Mesenchymal stem cell (in vitro differentiated cells and primary cell): ENCODE results near the gene PCDH15.

ENCODE experiments used
- DNase-seq: peaks from one replicate; pipeline ENCODE4 v3.0.0-alpha.2; 2013
- H2AFZ ChIP-seq: one replicate; pipeline ENCODE4 v1.6.1; 2013; ENCODE audit warnings: low read depth, mild to moderate bottlenecking, control low read depth, inconsistent platforms, low read length, moderate library complexity
- H2AK5ac ChIP-seq: 2 replicates; pipeline ENCODE4 v1.6.1; 2013; ENCODE audit warnings: low read length, moderate library complexity, mild to moderate bottlenecking, inconsistent platforms; ENCODE audit not compliant: severe bottlenecking
- H2BK120ac ChIP-seq: one replicate; pipeline ENCODE4 v1.6.1; 2013; ENCODE audit warnings: low read depth, mild to moderate bottlenecking, inconsistent platforms, low read length, moderate library complexity
- H2BK12ac ChIP-seq, 2 experiments: one replicate each; pipeline ENCODE4 v1.6.1; 2013; ENCODE audit warnings: inconsistent platforms in 2 of 2, low read length in 2 of 2, mild to moderate bottlenecking in 2 of 2, moderate library complexity in 2 of 2, control low read depth in 1 of 2
- H2BK15ac ChIP-seq: one replicate; pipeline ENCODE4 v1.6.1; 2013; ENCODE audit warnings: mild to moderate bottlenecking, low read depth, inconsistent platforms; ENCODE audit not compliant: poor library complexity, severe bottlenecking
- H2BK5ac ChIP-seq: 2 replicates; pipeline ENCODE4 v1.6.1; 2013; ENCODE audit warnings: low read depth, mild to moderate bottlenecking, low read length, control low read depth, inconsistent platforms; ENCODE audit not compliant: poor library complexity, severe bottlenecking
- H3K14ac ChIP-seq, 2 experiments: one replicate each; pipeline ENCODE4 v1.6.1; 2013; ENCODE audit warnings: inconsistent platforms in 2 of 2, low read length in 2 of 2, control low read depth in 1 of 2, mild to moderate bottlenecking in 1 of 2, moderate library complexity in 1 of 2
- H3K18ac ChIP-seq, 2 experiments: one replicate each; pipeline ENCODE4 v1.6.1; 2013; ENCODE audit warnings: inconsistent platforms in 2 of 2, low read length in 2 of 2, control low read depth in 1 of 2, low read depth in 1 of 2, mild to moderate bottlenecking in 1 of 2
- H3K23ac ChIP-seq, 2 experiments: one replicate each; pipeline ENCODE4 v1.6.1; 2013; ENCODE audit warnings: inconsistent platforms in 2 of 2, low read length in 2 of 2, mild to moderate bottlenecking in 2 of 2, moderate library complexity in 2 of 2, control low read depth in 1 of 2
- H3K27ac ChIP-seq: 2 replicates; pipeline ENCODE4 v1.5.1; 2013; ENCODE audit warnings: mild to moderate bottlenecking, moderate library complexity, low read length, control low read depth, inconsistent platforms; ENCODE audit not compliant: poor library complexity, severe bottlenecking
- H3K27me3 ChIP-seq, 2 experiments: 2 replicates each; pipeline versions ENCODE4 v1.6.1 to v1.7.0; 2013; ENCODE audit warnings: low read length in 2 of 2, mild to moderate bottlenecking in 2 of 2, moderate library complexity in 2 of 2, control low read depth in 1 of 2, inconsistent platforms in 1 of 2; ENCODE audit not compliant: control insufficient read depth in 1 of 2, insufficient read depth in 1 of 2
- H3K36me3 ChIP-seq, 2 experiments: 2 replicates each; pipeline versions ENCODE4 v1.6.1 to v1.7.0; 2013; ENCODE audit warnings: low read length in 2 of 2, control low read depth in 1 of 2, inconsistent platforms in 1 of 2, low read depth in 1 of 2, mild to moderate bottlenecking in 1 of 2; ENCODE audit not compliant: insufficient read depth in 2 of 2, control insufficient read depth in 1 of 2
- H3K4ac ChIP-seq, 2 experiments: one replicate each; pipeline ENCODE4 v1.6.1; 2013; ENCODE audit warnings: inconsistent platforms in 2 of 2, low read length in 2 of 2, mild to moderate bottlenecking in 2 of 2, moderate library complexity in 2 of 2, control low read depth in 1 of 2, low read depth in 1 of 2
- H3K4me1 ChIP-seq: 2 replicates; pipeline ENCODE4 v1.6.1; 2013; ENCODE audit warnings: low read depth, low read length, control low read depth; ENCODE audit not compliant: control insufficient read depth, insufficient read depth
- H3K4me2 ChIP-seq: 2 replicates; pipeline ENCODE4 v1.6.1; 2013; ENCODE audit warnings: low read length, mild to moderate bottlenecking, inconsistent platforms; ENCODE audit not compliant: poor library complexity, severe bottlenecking
- H3K4me3 ChIP-seq, 2 experiments: 2 replicates each; pipeline versions ENCODE4 v1.5.1 to v1.7.0; 2013; ENCODE audit warnings: low read length in 2 of 2, mild to moderate bottlenecking in 2 of 2, control low read depth in 1 of 2, low read depth in 1 of 2; ENCODE audit not compliant: insufficient read depth in 1 of 2
- H3K79me1 ChIP-seq: replicated peaks from 2 replicates; pipeline ENCODE4 v1.6.1; 2013; ENCODE audit warnings: mild to moderate bottlenecking, control low read depth, low read length, inconsistent platforms; ENCODE audit not compliant: poor library complexity, severe bottlenecking
- H3K9ac ChIP-seq: 2 replicates; pipeline ENCODE4 v1.7.0; 2013; ENCODE audit warnings: mild to moderate bottlenecking, low read length, moderate library complexity
- H3K9me3 ChIP-seq: 2 replicates; pipeline ENCODE4 v1.7.0; 2013; ENCODE audit warnings: mild to moderate bottlenecking, low read length; ENCODE audit not compliant: control insufficient read depth
- H4K8ac ChIP-seq: one replicate; pipeline ENCODE4 v1.6.1; 2013; ENCODE audit warnings: inconsistent platforms, mild to moderate bottlenecking, low read length, moderate library complexity
- H4K91ac ChIP-seq: one replicate; pipeline ENCODE4 v1.6.1; 2013; ENCODE audit warnings: mild to moderate bottlenecking, low read length, inconsistent platforms
- WGBS: methylation state at CpG from one replicate; pipeline ENCODE4 v1.1.7; 2013; ENCODE audit warnings: mixed read lengths; 5-methylcytosine and 5-hydroxymethylcytosine counted together

Gene PCDH15

DNA sequence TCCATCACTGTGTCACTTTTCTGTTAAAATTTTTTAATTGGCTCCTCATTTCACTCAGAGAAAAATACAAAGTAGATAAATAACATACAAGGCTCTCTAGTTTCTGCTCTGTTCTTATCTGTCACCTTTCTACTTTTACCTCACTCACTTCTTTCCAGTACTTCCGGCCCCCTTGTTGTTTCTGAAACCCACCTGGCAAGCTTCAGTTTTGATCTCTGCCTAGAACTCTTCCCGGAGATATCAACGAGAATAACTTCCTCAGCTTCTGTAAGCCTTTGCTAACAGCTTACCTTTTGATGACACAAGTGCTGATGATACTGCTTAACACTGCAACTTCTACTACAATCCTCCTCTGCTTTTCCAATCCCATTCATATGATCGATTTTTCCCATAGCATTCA, 566.2 kb downstream of the PCDH15 start:
- Histone ChIP-seq H4K8ac (no peak overlapping the region), H3K27me3 (no peaks in the 10 kb centered on the region), H2BK120ac (no peak overlapping the region), H3K4me3 (no peak overlapping the region), H2BK12ac (no peak overlapping the region), H2AFZ (no peak overlapping the region), H3K4ac (no peak overlapping the region), H2BK5ac (no peak overlapping the region), H3K9me3 (peaks cover 22% of the 10 kb centered on the region), H3K4me2 (no peak overlapping the region), H2AK5ac (no peak overlapping the region), H3K36me3 (no peaks in the 10 kb centered on the region), H3K9ac (no peak overlapping the region), H3K79me1 (no peaks in the 10 kb centered on the region), H3K18ac (no peak overlapping the region), H3K14ac (no peak overlapping the region), H3K4me1 (no peaks in the 10 kb centered on the region), H2BK15ac (no peak overlapping the region), H4K91ac (no peak overlapping the region), H3K27ac (no peak overlapping the region), H3K23ac (no peak overlapping the region)
- 80% methylated on average over 3 of the region's 4 CpGs for WGBS
- no peak for DNase-seq

DNA sequence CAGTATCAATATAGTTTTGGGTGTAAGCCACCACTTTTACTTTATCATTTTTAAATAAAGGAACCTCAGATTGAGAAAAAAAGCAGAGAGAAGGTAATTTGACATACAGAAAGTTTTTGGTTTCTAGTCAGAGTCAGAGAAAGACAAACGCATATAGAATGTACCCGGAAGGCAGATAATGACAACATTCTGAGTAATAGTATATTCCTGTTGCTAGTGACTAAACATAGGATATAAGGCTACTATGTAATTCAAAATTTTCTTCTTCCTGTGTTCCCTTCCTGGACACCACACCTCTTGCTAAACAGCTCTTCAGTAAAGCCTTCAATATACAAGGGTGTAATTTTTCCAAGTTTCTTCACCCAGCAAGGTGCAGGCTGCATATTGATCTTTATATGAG, 597.6 kb downstream of the PCDH15 start:
- Histone ChIP-seq H3K14ac (no peak overlapping the region), H3K27ac (no peak overlapping the region), H3K79me1 (no peaks in the 10 kb centered on the region), H3K36me3 (no peaks in the 10 kb centered on the region), H2BK120ac (no peak overlapping the region), H3K4ac (no peak overlapping the region), H2BK12ac (no peak overlapping the region), H2AFZ (no peak overlapping the region), H3K9me3 (no peaks in the 10 kb centered on the region), H3K9ac (no peak overlapping the region), H3K4me1 (no peaks in the 10 kb centered on the region), H4K91ac (no peak overlapping the region), H2BK15ac (no peak overlapping the region), H3K18ac (no peak overlapping the region), H2AK5ac (no peak overlapping the region), H3K27me3 (no peaks in the 10 kb centered on the region), H3K4me3 (no peak overlapping the region), H3K4me2 (no peak overlapping the region), H2BK5ac (no peak overlapping the region), H3K23ac (no peak overlapping the region), H4K8ac (no peak overlapping the region)
- WGBS = no CpG with 5 or more reads among the region's 2 CpGs
- DNase-seq = no peak

DNA sequence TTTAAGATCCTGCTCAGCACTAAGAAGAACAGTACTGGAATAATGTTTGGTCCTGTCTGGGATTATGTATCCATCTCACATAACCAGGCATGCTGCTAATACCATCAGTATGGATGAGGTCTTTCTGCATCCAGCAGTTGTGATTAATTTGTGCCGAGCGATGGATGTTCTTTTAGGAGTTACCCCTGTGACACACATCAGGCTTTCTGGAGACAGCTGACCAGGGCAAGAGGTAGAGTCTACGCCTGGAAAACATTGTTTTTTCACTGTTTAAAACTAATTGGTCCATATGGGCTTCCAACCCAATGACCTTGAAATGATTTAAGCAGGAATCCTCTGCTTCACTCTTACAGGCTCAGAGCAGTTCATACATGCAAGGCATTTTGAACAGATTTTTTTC, 603.0 kb downstream of the PCDH15 start:
- no peaks in the 10 kb centered on the region for H3K27me3 ChIP-seq
- H3K79me1 ChIP-seq = no peaks in the 10 kb centered on the region
- no peak overlapping the region for H3K23ac ChIP-seq
- no peak for DNase-seq
- H2BK15ac ChIP-seq = no peak overlapping the region
- H4K8ac ChIP-seq = no peak overlapping the region
- no peak overlapping the region for H3K18ac ChIP-seq
- no peak overlapping the region for H2BK12ac ChIP-seq
- no peak overlapping the region for H4K91ac ChIP-seq
- H3K4me1 ChIP-seq = no peaks in the 10 kb centered on the region
- H2BK5ac ChIP-seq = no peak overlapping the region
- H2AK5ac ChIP-seq = no peak overlapping the region
- no peak overlapping the region for H3K4ac ChIP-seq
- H2BK120ac ChIP-seq = no peak overlapping the region
- no peak overlapping the region for H3K4me2 ChIP-seq
- no peaks in the 10 kb centered on the region for H3K36me3 ChIP-seq
- no peak overlapping the region for H3K4me3 ChIP-seq
- no peak overlapping the region for H2AFZ ChIP-seq
- 66% methylated on average over 3 of the region's 3 CpGs for WGBS
- H3K9ac ChIP-seq = no peak overlapping the region
- H3K27ac ChIP-seq = no peak overlapping the region
- no peaks in the 10 kb centered on the region for H3K9me3 ChIP-seq
- H3K14ac ChIP-seq = no peak overlapping the region

DNA sequence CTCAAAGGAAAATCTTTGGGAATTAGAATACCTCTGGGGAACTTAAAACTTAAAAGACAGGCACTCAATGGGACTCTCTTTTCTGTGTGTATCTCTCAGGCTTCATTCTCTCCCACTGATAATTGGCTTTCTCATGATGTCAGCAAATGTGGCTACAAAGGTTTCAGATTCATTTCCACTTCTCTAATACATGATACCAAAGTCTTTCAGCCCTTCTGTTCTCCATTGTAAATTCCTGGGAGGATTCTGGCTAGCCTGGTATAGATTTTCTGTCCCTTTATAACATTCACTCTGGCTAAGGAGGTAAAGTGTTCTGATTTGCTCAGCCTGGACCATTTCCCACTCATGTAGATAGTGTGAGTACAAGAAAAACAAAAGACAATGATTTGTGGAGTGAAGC, 606.2 kb downstream of the PCDH15 start:
- Histone ChIP-seq H3K18ac (no peak overlapping the region), H3K4me3 (no peak overlapping the region), H4K91ac (no peak overlapping the region), H3K9me3 (no peaks in the 10 kb centered on the region), H2BK15ac (no peak overlapping the region), H3K79me1 (no peaks in the 10 kb centered on the region), H2BK12ac (no peak overlapping the region), H3K4me1 (no peaks in the 10 kb centered on the region), H3K36me3 (no peaks in the 10 kb centered on the region), H3K27me3 (no peaks in the 10 kb centered on the region), H3K4me2 (no peak overlapping the region), H3K4ac (no peak overlapping the region), H2AFZ (no peak overlapping the region), H3K27ac (no peak overlapping the region), H3K23ac (no peak overlapping the region), H4K8ac (no peak overlapping the region), H2BK120ac (no peak overlapping the region), H2AK5ac (no peak overlapping the region), H3K9ac (no peak overlapping the region), H2BK5ac (no peak overlapping the region), H3K14ac (no peak overlapping the region)
- DNase-seq = no peak
